ENCODE data around the gene MED6.

MED6 gene

DNA sequence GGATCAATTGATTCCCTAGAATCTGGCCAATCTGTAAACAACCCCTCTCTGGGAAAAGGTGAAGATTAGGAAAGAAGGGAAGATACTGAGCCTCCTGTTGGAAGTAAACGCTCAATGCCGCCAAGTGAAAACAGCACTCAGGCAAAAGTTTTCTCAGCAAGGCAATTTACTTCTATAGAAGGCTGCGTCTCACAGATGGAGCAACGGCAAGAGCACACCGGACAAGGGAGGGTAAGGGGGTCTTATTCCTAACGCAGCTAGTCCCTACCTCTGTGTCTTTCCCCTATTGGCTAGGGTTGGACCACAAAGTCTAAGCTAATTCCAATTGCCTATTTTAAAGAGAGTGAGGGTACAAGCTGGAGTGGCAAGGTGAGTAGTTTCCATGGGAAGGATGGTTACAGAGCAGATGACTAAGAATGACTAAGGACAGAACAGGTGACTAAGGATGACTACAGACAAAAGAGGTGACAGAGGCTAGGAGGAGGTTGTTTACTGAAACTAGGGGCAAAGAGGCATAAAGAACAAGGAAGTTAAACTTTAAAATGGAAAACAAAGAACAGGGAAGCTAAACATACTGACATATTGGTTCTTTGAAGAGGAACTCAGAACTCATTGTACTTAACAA, 35.6 kb upstream of the MED6 start:
- TF ChIP-seq TAF1 (IDR thresholded peaks at IDR 0.05; ENCODE audit: borderline replicate concordance, low read depth, low read length) = no peak
- TF ChIP-seq POLR2A (IDR thresholded peaks at IDR 0.05; ENCODE audit: low read depth, low read length) = no peak
- TF ChIP-seq POLR2AphosphoS5 (IDR thresholded peaks at IDR 0.05; ENCODE audit: low read depth, low read length) = no peak
- DNase-seq (ENCODE audit: insufficient read length) (no peak), FAIRE-seq (peak; percentile 36)

DNA sequence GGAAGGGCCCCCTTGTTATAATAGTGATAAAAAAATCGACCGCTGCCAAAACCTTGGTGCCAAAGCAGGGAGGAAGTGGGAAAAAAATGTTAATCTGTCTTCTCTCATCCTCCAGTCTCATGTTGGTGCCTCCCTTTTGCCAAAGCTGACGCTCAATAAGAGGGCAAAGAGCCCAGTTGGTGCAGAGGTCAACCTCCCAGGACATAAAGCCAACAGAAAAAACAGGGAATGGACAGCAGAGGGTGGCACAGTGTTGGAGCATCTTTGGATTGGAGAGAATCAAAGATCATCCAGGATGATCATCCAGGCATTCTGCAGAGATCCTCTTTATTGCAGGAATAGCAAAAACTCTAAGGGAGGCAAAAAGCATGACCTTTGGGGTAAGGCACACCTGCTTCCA, 31.5 kb upstream of the MED6 start:
- no peak for TF ChIP-seq POLR2AphosphoS5 (IDR thresholded peaks at IDR 0.05; ENCODE audit: low read depth, low read length)
- TF ChIP-seq TAF1 (IDR thresholded peaks at IDR 0.05; ENCODE audit: borderline replicate concordance, low read depth, low read length) = no peak
- TF ChIP-seq POLR2A (IDR thresholded peaks at IDR 0.05; ENCODE audit: low read depth, low read length) = no peak
- DNase-seq (ENCODE audit: insufficient read length) (no peak), FAIRE-seq (no peak)

DNA sequence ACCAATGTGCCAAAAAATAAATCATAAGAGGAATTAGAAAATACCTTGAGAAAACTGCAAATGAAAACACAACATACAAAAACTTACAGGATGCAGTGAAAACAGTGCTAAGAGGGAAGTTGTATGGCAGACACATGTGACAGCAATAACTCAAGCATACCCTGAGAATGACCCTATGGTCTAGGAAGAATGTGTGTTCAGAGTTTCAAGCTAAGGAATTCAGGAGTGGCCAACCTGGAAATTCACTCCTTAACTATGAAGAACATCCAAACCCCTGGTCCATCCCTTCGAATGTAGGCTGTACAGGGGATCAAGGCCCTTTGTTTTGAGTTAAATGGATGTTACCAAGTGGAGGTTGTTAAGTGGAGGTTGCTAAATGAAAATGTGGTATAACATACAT, 24.5 kb upstream of the MED6 start:
- FAIRE-seq (no peak), DNase-seq (ENCODE audit: insufficient read length) (no peak)
- TF ChIP-seq POLR2A (IDR thresholded peaks at IDR 0.05; ENCODE audit: low read depth, low read length) (no peak), POLR2AphosphoS5 (IDR thresholded peaks at IDR 0.05; ENCODE audit: low read depth, low read length) (no peak), TAF1 (IDR thresholded peaks at IDR 0.05; ENCODE audit: borderline replicate concordance, low read depth, low read length) (no peak)

DNA sequence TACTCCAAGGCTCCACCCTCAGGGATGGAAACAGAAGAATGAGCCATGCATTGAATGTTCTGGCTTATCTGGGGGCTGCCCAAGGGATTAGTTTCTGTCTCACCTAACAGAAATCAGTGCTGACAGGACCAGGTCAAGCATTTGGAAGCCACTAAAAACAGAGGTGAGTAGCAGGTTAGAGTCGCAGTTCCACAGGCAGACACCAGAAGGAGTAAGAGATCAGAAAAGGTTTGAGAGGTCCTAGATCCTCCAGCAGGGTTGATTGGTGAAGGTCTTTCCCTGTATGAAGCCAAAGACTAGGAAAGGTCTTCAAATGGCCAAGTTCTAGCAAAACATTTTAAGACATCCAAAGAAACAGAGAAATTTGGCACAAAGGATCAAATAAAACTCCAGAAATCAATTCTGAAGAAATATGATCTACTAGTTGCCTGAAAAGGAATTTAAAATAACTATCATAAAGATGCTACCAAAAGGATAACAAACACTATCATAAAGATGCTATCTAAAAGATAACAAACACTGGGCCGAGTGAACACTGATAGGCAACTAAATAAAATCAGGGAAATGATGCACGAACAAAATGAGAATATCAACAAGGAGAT, 21.8 kb upstream of the MED6 start:
- TF ChIP-seq TAF1 (IDR thresholded peaks at IDR 0.05; ENCODE audit: borderline replicate concordance, low read depth, low read length) (no peak), POLR2AphosphoS5 (IDR thresholded peaks at IDR 0.05; ENCODE audit: low read depth, low read length) (no peak), POLR2A (IDR thresholded peaks at IDR 0.05; ENCODE audit: low read depth, low read length) (no peak)
- DNase-seq (ENCODE audit: insufficient read length) = no peak
- peak; percentile 76 for FAIRE-seq

GRCh38 chr14:70619708-70620107, 19.3 kb upstream of the MED6 start:
- TF ChIP-seq TAF1 (IDR thresholded peaks at IDR 0.05; ENCODE audit: borderline replicate concordance, low read depth, low read length) (no peak), POLR2A (IDR thresholded peaks at IDR 0.05; ENCODE audit: low read depth, low read length) (no peak), POLR2AphosphoS5 (IDR thresholded peaks at IDR 0.05; ENCODE audit: low read depth, low read length) (no peak)
- FAIRE-seq (no peak), DNase-seq (ENCODE audit: insufficient read length) (no peak)

- DNase-seq (ENCODE audit: insufficient read length) = no peak
- TF ChIP-seq POLR2A (IDR thresholded peaks at IDR 0.05; ENCODE audit: low read depth, low read length) = no peak
- TF ChIP-seq POLR2AphosphoS5 (IDR thresholded peaks at IDR 0.05; ENCODE audit: low read depth, low read length) = no peak
- no peak for TF ChIP-seq TAF1 (IDR thresholded peaks at IDR 0.05; ENCODE audit: borderline replicate concordance, low read depth, low read length)
- no peak for FAIRE-seq
These were observed 17.9 kb upstream of the MED6 start for GRCh38 chr14:70618314-70618713.

GRCh38 chr14:70616646-70617045, 16.2 kb upstream of the MED6 start:
- FAIRE-seq = no peak

DNA sequence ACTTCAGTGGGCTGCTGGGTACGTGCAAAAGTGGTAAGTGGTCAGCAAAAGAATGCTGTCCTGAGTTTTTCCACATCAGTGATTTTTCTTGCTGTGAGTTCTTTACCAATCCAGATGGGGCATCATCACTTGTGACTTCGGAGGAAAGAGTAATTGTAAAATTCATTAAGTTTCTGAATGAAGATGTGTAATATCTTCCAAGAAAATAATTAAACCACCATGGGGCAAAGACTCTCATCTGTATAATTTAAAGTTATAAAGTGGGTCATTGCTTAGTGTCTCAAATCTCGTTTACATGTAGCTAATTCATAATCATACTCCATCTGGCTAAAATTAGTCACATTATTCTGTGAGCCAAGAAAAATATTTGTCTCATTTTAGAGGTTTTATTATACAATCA, 10.8 kb upstream of the MED6 start:
- TF ChIP-seq POLR2AphosphoS5 (IDR thresholded peaks at IDR 0.05; ENCODE audit: low read depth, low read length) = no peak
- FAIRE-seq = no peak
- DNase-seq (ENCODE audit: insufficient read length) = no peak

More at GRCh38 chr14:70616646-70617045, 16.2 kb upstream of the MED6 start:
- TF ChIP-seq TAF1 (IDR thresholded peaks at IDR 0.05; ENCODE audit: borderline replicate concordance, low read depth, low read length) (no peak), POLR2AphosphoS5 (IDR thresholded peaks at IDR 0.05; ENCODE audit: low read depth, low read length) (no peak), POLR2A (IDR thresholded peaks at IDR 0.05; ENCODE audit: low read depth, low read length) (no peak)
- DNase-seq (ENCODE audit: insufficient read length) = no peak

- DNase-seq (ENCODE audit: insufficient read length) (peak; percentile 15), FAIRE-seq (peak; percentile 86)
- TF ChIP-seq POLR2AphosphoS5 (IDR thresholded peaks at IDR 0.05; ENCODE audit: low read depth, low read length) = no peak
- TF ChIP-seq POLR2A (IDR thresholded peaks at IDR 0.05; ENCODE audit: low read depth, low read length) = no peak
- no peak for TF ChIP-seq TAF1 (IDR thresholded peaks at IDR 0.05; ENCODE audit: borderline replicate concordance, low read depth, low read length)
These were observed 1.8 kb upstream of the MED6 start for GRCh38 chr14:70602254-70602653.

DNA sequence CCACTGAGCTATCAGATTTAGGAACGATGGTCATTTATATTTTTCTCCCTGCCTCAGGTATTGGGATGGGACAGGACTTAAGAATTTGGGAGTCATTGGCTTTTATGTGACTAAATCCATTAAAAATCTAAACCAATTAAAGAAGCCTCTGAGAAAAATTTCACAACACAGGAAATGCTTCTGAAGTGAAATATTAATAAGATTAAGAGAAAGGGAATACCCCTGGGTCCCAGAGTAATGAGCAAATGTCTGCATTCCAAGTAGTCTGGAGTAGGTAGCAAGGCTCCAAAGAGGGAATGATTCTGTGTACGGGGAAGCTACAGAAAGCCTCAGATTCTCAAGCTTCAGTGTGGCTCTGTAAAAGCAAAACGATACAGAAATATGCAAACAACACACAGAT, 707 bp upstream of the MED6 start:
- FAIRE-seq (peak; percentile 76), DNase-seq (ENCODE audit: insufficient read length) (no peak)
- TF ChIP-seq POLR2AphosphoS5 (IDR thresholded peaks at IDR 0.05; ENCODE audit: low read depth, low read length) (no peak), POLR2A (IDR thresholded peaks at IDR 0.05; ENCODE audit: low read depth, low read length) (no peak), TAF1 (IDR thresholded peaks at IDR 0.05; ENCODE audit: borderline replicate concordance, low read depth, low read length) (no peak)

DNA sequence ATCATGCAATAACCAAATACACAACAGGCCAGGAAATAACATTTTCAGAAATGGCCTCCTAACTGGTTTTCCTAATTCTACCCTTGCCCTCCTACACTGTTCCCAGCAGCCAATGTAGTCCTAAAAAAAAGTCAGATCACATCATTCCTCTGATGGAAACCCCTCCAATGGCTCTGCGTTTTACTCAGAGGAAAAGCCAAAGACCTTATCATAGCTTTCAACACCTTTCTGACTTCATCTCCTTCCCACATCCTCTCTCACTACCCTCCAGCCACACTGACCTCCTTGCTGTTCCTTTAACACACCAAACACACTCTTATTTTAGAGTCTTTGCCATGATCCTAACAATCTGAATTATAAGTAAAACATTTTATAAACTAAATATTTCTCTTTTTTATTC, 1.1 kb downstream of the MED6 start:
- DNase-seq (ENCODE audit: insufficient read length) (no peak), FAIRE-seq (peak; percentile 21)
- TF ChIP-seq POLR2AphosphoS5 (IDR thresholded peaks at IDR 0.05; ENCODE audit: low read depth, low read length) (no peak), POLR2A (IDR thresholded peaks at IDR 0.05; ENCODE audit: low read depth, low read length) (no peak)

GRCh38 chr14:70597731-70598130, 2.7 kb downstream of the MED6 start:
- no peak for TF ChIP-seq POLR2A (IDR thresholded peaks at IDR 0.05; ENCODE audit: low read depth, low read length)
- no peak for TF ChIP-seq POLR2AphosphoS5 (IDR thresholded peaks at IDR 0.05; ENCODE audit: low read depth, low read length)
- TF ChIP-seq TAF1 (IDR thresholded peaks at IDR 0.05; ENCODE audit: borderline replicate concordance, low read depth, low read length) = no peak
- DNase-seq (ENCODE audit: insufficient read length) (no peak), FAIRE-seq (no peak)

All from GM12892 (cell line).